Caco-2 (cell line): ENCODE results near the gene SYTL1. TPM values are rescaled to one million over a fixed set of nuclear protein-coding genes. Genes with fewer than 3 reads are reported as not detected.

ENCODE experiments used
- BruUV-seq: library from RNA; stranded (reverse); fragments of 400-500 nt; replicated peaks from 2 replicates; lab custom pipeline; 2021; lab: Mats Ljungman, UMichigan
- CTCF ChIA-PET: fragments of 300-600 bp; sonication (Branson Sonifier 250); formaldehyde crosslinking; loops from one replicate; lab custom pipeline; 2022; ENCODE audit warnings: antibody characterized with exemption; lab: Charles Lee
- POLR2A ChIA-PET: fragments of 300-600 bp; sonication (Branson Sonifier 250); formaldehyde crosslinking; loops from one replicate; lab custom pipeline; 2022; ENCODE audit warnings: antibody characterized with exemption; lab: Charles Lee
- DNase-seq, 2 experiments: peaks; one replicate each; pipeline versions ENCODE4 v3.0.0 to v3.0.0-alpha.2; 2020 to 2022
- H3K27me3 ChIP-seq: replicated peaks from 2 replicates; pipeline ENCODE4 v1.6.0; 2011; ENCODE audit warnings: low read length; ENCODE audit not compliant: control insufficient read depth, insufficient read depth
- H3K36me3 ChIP-seq: 2 replicates; pipeline ENCODE4 v1.5.1; 2011; ENCODE audit warnings: low read length; ENCODE audit not compliant: control insufficient read depth, insufficient read depth
- H3K4me1 ChIP-seq: fragments of 250-450 bp; sonication (Bioruptor Pico); 2 replicates; pipeline ENCODE4 v1.5.1; 2020; ENCODE audit warnings: mild to moderate bottlenecking
- H3K4me3 ChIP-seq: 2 replicates; pipeline ENCODE4 v1.5.1; 2011; ENCODE audit warnings: low read depth, mild to moderate bottlenecking, control low read depth, low read length
- H3K9me3 ChIP-seq: fragments of 250-450 bp; sonication (Bioruptor Pico); 2 replicates; pipeline ENCODE4 v1.5.1; 2020; ENCODE audit warnings: mild to moderate bottlenecking, moderate library complexity
- H3K27ac Mint-ChIP-seq: one replicate; pipeline ENCODE4 v1.8.0; 2022; ENCODE audit warnings: mixed read lengths; ENCODE audit not compliant: unreplicated experiment
- H3K27me3 Mint-ChIP-seq: one replicate; pipeline ENCODE4 v1.8.0; 2022; ENCODE audit warnings: mixed read lengths; ENCODE audit not compliant: insufficient read depth, unreplicated experiment
- H3K36me3 Mint-ChIP-seq: one replicate; pipeline ENCODE4 v1.8.0; 2022; ENCODE audit warnings: mild to moderate bottlenecking, mixed read lengths; ENCODE audit not compliant: insufficient read depth, unreplicated experiment
- H3K4me1 Mint-ChIP-seq: one replicate; pipeline ENCODE4 v1.8.0; 2022; ENCODE audit warnings: low read depth, mixed read lengths; ENCODE audit not compliant: unreplicated experiment
- H3K4me3 Mint-ChIP-seq: one replicate; pipeline ENCODE4 v1.8.0; 2022; ENCODE audit warnings: mild to moderate bottlenecking, moderate library complexity, mixed read lengths; ENCODE audit not compliant: unreplicated experiment
- H3K9me3 Mint-ChIP-seq: one replicate; pipeline ENCODE4 v1.8.0; 2022; ENCODE audit warnings: mixed read lengths; ENCODE audit not compliant: unreplicated experiment
- CTCF ChIP-seq, 2 experiments: fragments of 200-600 bp in 1 of 2; IDR thresholded peaks; 1 replicate in 1 of 2; 2 replicates in 1 of 2; pipeline versions ENCODE4 v1.5.1 to v1.8.0; 2011 to 2022; ENCODE audit warnings: antibody characterized with exemption in 1 of 2, control low read depth in 1 of 2, inconsistent platforms in 1 of 2, low read depth in 1 of 2, low read length in 1 of 2, mild to moderate bottlenecking in 1 of 2, moderate library complexity in 1 of 2; ENCODE audit not compliant: insufficient read depth in 1 of 2, severe bottlenecking in 1 of 2, unreplicated experiment in 1 of 2
- intact Hi-C: fragments of 100-400 bp; cut with micrococcal nuclease; formaldehyde crosslinking; loops from one replicate; pipeline ENCODE4 v1.10.0; 2022; ENCODE audit not compliant: unreplicated experiment
- total RNA-seq: library from RNA; stranded (reverse); gene quantifications from 2 replicates; pipeline ENCODE4 v1.2.3, GENCODE V29; 2022

Gene SYTL1
- total RNA-seq, 1 experiment from 2014 or later = 11.0 TPM

- DNase-seq = no peak
- ChIA-PET CTCF (interaction anchor here (0.6 to 1.3 kb wide), 4 partner anchors 13 to 592 kb away, joined by 3 to 4 read pairs (median 3); partner anchors contain the start of gene MAP3K6), POLR2A (no interaction called here)
- intact Hi-C loops = no loop called here
- Mint-ChIP-seq H3K27me3 (no peaks in the 10 kb centered on the region), H3K9me3 (no peaks in the 10 kb centered on the region), H3K4me3 (no peak overlapping the region), H3K36me3 (peaks cover 28% of the 10 kb centered on the region), H3K27ac (no peak overlapping the region), H3K4me1 (peaks cover 6% of the 10 kb centered on the region)
- no peaks in the 10 kb centered on the region for H3K9me3 ChIP-seq
- no TSS peak for BruUV-seq
- H3K4me1 ChIP-seq = peaks cover 8% of the 10 kb centered on the region; the same call in 1 of the 2 replicates
- H3K36me3 ChIP-seq = no peaks in the 10 kb centered on the region
- TF ChIP-seq CTCF (IDR thresholded peaks at IDR 0.05; ENCODE audit: insufficient read depth in 1 of 2, low read depth in 1 of 2, low read length in 1 of 2, severe bottlenecking in 1 of 2, unreplicated experiment in 1 of 2) = no peak
- no peaks in the 10 kb centered on the region for H3K27me3 ChIP-seq
- H3K4me3 ChIP-seq = no peak overlapping the region
Measured at GRCh38 chr1:27403065-27403726, 61.4 kb downstream of the SYTL1 start.

Other genes with a start within 250 kb of the SYTL1 start
- gene SLC9A1, start 186.9 kb upstream of the SYTL1 start, total RNA-seq = 28.9 and 31.0 TPM in 2 replicates
- 15.1 and 17.2 TPM in 2 replicates for gene WDTC1, start 107.4 kb upstream of the SYTL1 start, total RNA-seq
- 26.7 and 32.3 TPM in 2 replicates for gene TMEM222, start 19.9 kb upstream of the SYTL1 start, total RNA-seq
- gene MAP3K6, start 24.9 kb downstream of the SYTL1 start, total RNA-seq = 8.8 and 11.7 TPM in 2 replicates
- gene FCN3, start 32.8 kb downstream of the SYTL1 start, total RNA-seq = not detected in 2 replicates
- gene CD164L2, start 41.3 kb downstream of the SYTL1 start, total RNA-seq = 0.21 TPM in 1 of 2 replicates, not detected in the other
- gene GPR3, start 50.6 kb downstream of the SYTL1 start, total RNA-seq = 0.91 and 1.2 TPM in 2 replicates
- 59.2 and 68.6 TPM in 2 replicates for gene WASF2, start 148.1 kb downstream of the SYTL1 start, total RNA-seq